Fibroblast of villous mesenchyme (primary cell): ENCODE data around the gene LRRC63. TPM values are rescaled to one million over a fixed set of nuclear protein-coding genes. Genes with fewer than 3 reads are reported as not detected.
"Not testable (repeated sequence)": the region's sequence is repeated elsewhere in the genome, so short reads cannot be mapped to it uniquely, and the experiment has no call there.

Source experiments
- DNase-seq: peaks from one replicate; pipeline ENCODE4 v3.0.0-alpha.2; 2010; ENCODE audit warnings: low read depth
- H3K4me3 ChIP-seq: 2 replicates; pipeline ENCODE4 v1.5.1; 2011; ENCODE audit warnings: low read depth, mild to moderate bottlenecking, low read length
- CTCF ChIP-seq: IDR thresholded peaks from 2 replicates; pipeline ENCODE4 v1.5.1; 2012; ENCODE audit warnings: low read depth, mild to moderate bottlenecking, low read length; ENCODE audit not compliant: insufficient read depth
- total RNA-seq: library from RNA; depleted of rRNA; stranded (reverse); fragments of >200 nt; gene quantifications from 2 replicates; pipeline ENCODE4 v1.2.3, GENCODE V29; 2012

Gene LRRC63
- total RNA-seq, 1 donor: not detected

GRCh38 chr13:46278474-46278873 is 66.7 kb downstream of the LRRC63 start:
- no peak for DNase-seq
- TF ChIP-seq CTCF: no peak
- H3K4me3 ChIP-seq: no peak overlapping the region

- TF ChIP-seq CTCF: no peak
- no peak overlapping the region for H3K4me3 ChIP-seq
- no peak for DNase-seq
These were observed 70.1 kb downstream of the LRRC63 start for GRCh38 chr13:46281779-46282178.

- DNase-seq, H3K4me3 ChIP-seq: not testable (repeated sequence)
These were observed 72.4 kb downstream of the LRRC63 start for GRCh38 chr13:46283912-46284824.

GRCh38 chr13:46286972-46287371 is 75.2 kb downstream of the LRRC63 start:
- H3K4me3 ChIP-seq: no peak overlapping the region
- TF ChIP-seq CTCF: no peak
- DNase-seq: no peak

GRCh38 chr13:46288570-46289259 is 77.0 kb downstream of the LRRC63 start:
- TF ChIP-seq CTCF: peak; percentile 79
- DNase-seq: peak; percentile 49
- no peak overlapping the region for H3K4me3 ChIP-seq

GRCh38 chr13:46289260-46289955 is 77.7 kb downstream of the LRRC63 start:
- TF ChIP-seq CTCF: no peak
- no peak overlapping the region for H3K4me3 ChIP-seq
- peak; percentile 38 for DNase-seq

- DNase-seq: no peak
- TF ChIP-seq CTCF: no peak
- no peak overlapping the region for H3K4me3 ChIP-seq
These were observed 78.7 kb downstream of the LRRC63 start for GRCh38 chr13:46290434-46290833.
